H1 (cell line): Measurements from ENCODE around the gene CHP2. TPM values are rescaled to one million over a fixed set of nuclear protein-coding genes. Genes with fewer than 3 reads are reported as not detected.

ENCODE experiments used
- CTCF ChIA-PET: fragments of 300-600 bp; sonication (Branson Sonifier 250); formaldehyde crosslinking; loops from one replicate; lab custom pipeline; 2021; ENCODE audit not compliant: partially characterized antibody; lab: Charles Lee
- POLR2A ChIA-PET: fragments of 300-600 bp; sonication (Branson Sonifier 250); formaldehyde crosslinking; loops from one replicate; lab custom pipeline; 2021; ENCODE audit warnings: inconsistent platforms; ENCODE audit not compliant: partially characterized antibody; lab: Charles Lee
- DNase-seq, 2 experiments: peaks; one replicate each; pipeline versions ENCODE4 v3.0.0 to v3.0.0-alpha.2; 2010 to 2022; ENCODE audit warnings: low spot score in 2 of 2, low read depth in 1 of 2, mixed read lengths in 1 of 2
- FAIRE-seq: peaks from 2 replicates; lab custom pipeline; 2011; peaks lifted over from hg19 to GRCh38; lab: Jason Lieb, UNC
- H2AFZ ChIP-seq: 2 replicates; pipeline ENCODE4 v1.8.1; 2012; ENCODE audit warnings: low read length, inconsistent platforms
- H2AK5ac ChIP-seq: 2 replicates; pipeline ENCODE4 v1.6.1; 2013; ENCODE audit warnings: low read depth, low read length
- H2BK120ac ChIP-seq: replicated peaks from 2 replicates; pipeline ENCODE3; 2013; ENCODE audit warnings: low read depth, low read length, inconsistent platforms
- H2BK12ac ChIP-seq: 2 replicates; pipeline ENCODE4 v1.6.1; 2013; ENCODE audit warnings: low read depth, low read length
- H2BK15ac ChIP-seq: 2 replicates; pipeline ENCODE4 v1.6.1; 2013; ENCODE audit warnings: low read length
- H2BK20ac ChIP-seq: 2 replicates; pipeline ENCODE4 v1.6.1; 2013; ENCODE audit warnings: low read length
- H2BK5ac ChIP-seq: 2 replicates; pipeline ENCODE4 v1.6.1; 2013; ENCODE audit warnings: low read depth, low read length
- H3K14ac ChIP-seq: 2 replicates; pipeline ENCODE4 v1.6.1; 2013; ENCODE audit warnings: inconsistent platforms; ENCODE audit not compliant: insufficient read length
- H3K18ac ChIP-seq: 2 replicates; pipeline ENCODE4 v1.6.1; 2013; ENCODE audit warnings: low read length; ENCODE audit errors: extremely low read depth
- H3K23ac ChIP-seq: 2 replicates; pipeline ENCODE4 v1.6.1; 2013; ENCODE audit warnings: inconsistent platforms; ENCODE audit not compliant: insufficient read length
- H3K23me2 ChIP-seq: 2 replicates; pipeline ENCODE4 v1.6.1; 2013; ENCODE audit warnings: low read depth, low read length
- H3K27ac ChIP-seq: 2 replicates; pipeline ENCODE4 v1.6.1; 2011; ENCODE audit warnings: low read depth, low read length, inconsistent platforms
- H3K27me3 ChIP-seq, 4 experiments: replicated peaks in 1 of 4; 1 replicate in 1 of 4; 2 replicates in 3 of 4; pipeline versions ENCODE4 v1.6.1 to v1.8.1; 2011 to 2013; ENCODE audit warnings: low read length in 3 of 4, mild to moderate bottlenecking in 3 of 4, inconsistent platforms in 2 of 4, mixed read lengths in 2 of 4, moderate library complexity in 1 of 4; ENCODE audit not compliant: control insufficient read depth in 3 of 4, insufficient read depth in 3 of 4; ENCODE audit errors: extremely low read depth in 1 of 4
- H3K36me3 ChIP-seq, 4 experiments: 2 replicates each; pipeline versions ENCODE4 v1.6.1 to v1.8.1; 2011 to 2013; ENCODE audit warnings: mild to moderate bottlenecking in 4 of 4, low read length in 3 of 4, moderate library complexity in 2 of 4, control low read depth in 1 of 4, inconsistent platforms in 1 of 4; ENCODE audit not compliant: insufficient read depth in 4 of 4, control insufficient read depth in 2 of 4
- H3K4ac ChIP-seq: replicated peaks from 2 replicates; pipeline ENCODE3; 2013; ENCODE audit warnings: low read length, low read depth, mixed read lengths, inconsistent platforms; ENCODE audit not compliant: insufficient read length
- H3K4me1 ChIP-seq, 4 experiments: replicated peaks in 1 of 4; 1 replicate in 1 of 4; 2 replicates in 3 of 4; pipeline versions ENCODE4 v1.6.1 to v1.8.1; 2011 to 2013; ENCODE audit warnings: low read length in 3 of 4, inconsistent platforms in 2 of 4, mixed read lengths in 1 of 4; ENCODE audit not compliant: insufficient read depth in 4 of 4, control insufficient read depth in 3 of 4
- H3K4me2 ChIP-seq, 2 experiments: 2 replicates each; pipeline versions ENCODE4 v1.6.1 to v1.8.1; 2011 to 2013; ENCODE audit warnings: low read depth in 2 of 2, low read length in 2 of 2, control low read depth in 1 of 2, inconsistent platforms in 1 of 2, mild to moderate bottlenecking in 1 of 2; ENCODE audit not compliant: insufficient read depth in 1 of 2
- H3K4me3 ChIP-seq, 4 experiments: fragments of 200-600, 300-600 bp in 1 of 4; sonication (generic), shearing (Covaris generic), sonication (Bioruptor Twin) in 1 of 4; 2 replicates each; pipeline versions ENCODE4 v1.5.1 to v1.8.1; 2011 to 2016; ENCODE audit warnings: low read length in 4 of 4, low read depth in 3 of 4, control low read depth in 2 of 4, inconsistent platforms in 2 of 4, mild to moderate bottlenecking in 2 of 4, mixed read lengths in 1 of 4, moderate library complexity in 1 of 4; ENCODE audit not compliant: insufficient read depth in 2 of 4; ENCODE audit errors: extremely low read depth in 1 of 4
- H3K56ac ChIP-seq: replicated peaks from 2 replicates; pipeline ENCODE3; 2013; ENCODE audit warnings: low read depth, mild to moderate bottlenecking, mixed read lengths, low read length, inconsistent platforms; ENCODE audit not compliant: insufficient read length
- H3K79me1 ChIP-seq: 2 replicates; pipeline ENCODE4 v1.6.1; 2013; ENCODE audit warnings: low read depth, low read length, control low read depth
- H3K79me2 ChIP-seq, 2 experiments: 2 replicates each; pipeline versions ENCODE4 v1.6.1 to v1.8.1; 2012 to 2013; ENCODE audit warnings: low read length in 2 of 2, mild to moderate bottlenecking in 2 of 2, inconsistent platforms in 1 of 2; ENCODE audit not compliant: insufficient read depth in 2 of 2, control insufficient read depth in 1 of 2
- H3K9ac ChIP-seq, 4 experiments: replicated peaks in 1 of 4; 1 replicate in 1 of 4; 2 replicates in 3 of 4; pipeline versions ENCODE4 v1.6.1 to v1.8.1; 2011 to 2013; ENCODE audit warnings: low read depth in 3 of 4, low read length in 3 of 4, control low read depth in 2 of 4, mild to moderate bottlenecking in 2 of 4, moderate library complexity in 2 of 4, inconsistent platforms in 1 of 4; ENCODE audit errors: extremely low read depth in 1 of 4
- H3K9me3 ChIP-seq, 2 experiments: 2 replicates each; pipeline versions ENCODE4 v1.6.1 to v1.8.1; 2012 to 2013; ENCODE audit warnings: mild to moderate bottlenecking in 2 of 2, moderate library complexity in 2 of 2, control low read depth in 1 of 2, inconsistent platforms in 1 of 2, low read depth in 1 of 2, low read length in 1 of 2, mixed read lengths in 1 of 2; ENCODE audit not compliant: insufficient read depth in 2 of 2
- H4K20me1 ChIP-seq, 2 experiments: replicated peaks in 1 of 2; 2 replicates each; pipeline versions ENCODE3 to v1.8.1; 2011 to 2013; ENCODE audit warnings: inconsistent platforms in 2 of 2, low read length in 2 of 2, mild to moderate bottlenecking in 1 of 2; ENCODE audit not compliant: insufficient read depth in 2 of 2, control insufficient read depth in 1 of 2
- H4K5ac ChIP-seq: 2 replicates; pipeline ENCODE4 v1.6.1; 2013; ENCODE audit warnings: low read length, low read depth, mixed read lengths, inconsistent platforms; ENCODE audit not compliant: insufficient read length
- H4K8ac ChIP-seq: 2 replicates; pipeline ENCODE4 v1.8.0; 2013; ENCODE audit warnings: mild to moderate bottlenecking, moderate library complexity, low read length, inconsistent platforms; ENCODE audit not compliant: insufficient read depth; ENCODE audit errors: extremely low read depth
- H4K91ac ChIP-seq: replicated peaks from 2 replicates; pipeline ENCODE3; 2013; ENCODE audit warnings: low read length, mixed read lengths, inconsistent platforms; ENCODE audit not compliant: insufficient read length
- EZH2 ChIP-seq: fragments of 200-600 bp; sonication (generic); IDR thresholded peaks from 2 replicates; pipeline ENCODE4 v1.7.1; 2012; ENCODE audit warnings: low read depth, mild to moderate bottlenecking, moderate library complexity, low read length, inconsistent platforms; ENCODE audit not compliant: severe bottlenecking
- HDAC2 ChIP-seq, 2 experiments: fragments of 300-600 bp in 1 of 2; sonication (generic) in 1 of 2; IDR thresholded peaks; 2 replicates each; pipeline ENCODE4 v1.6.1; 2011 to 2012; ENCODE audit warnings: low read depth in 2 of 2, low read length in 2 of 2, mild to moderate bottlenecking in 2 of 2, moderate library complexity in 2 of 2, borderline replicate concordance in 1 of 2, inconsistent platforms in 1 of 2
- JUN ChIP-seq: IDR thresholded peaks from 2 replicates; pipeline ENCODE4 v1.6.1; 2011; ENCODE audit warnings: low read depth, mild to moderate bottlenecking, improper control_type of control experiment, low read length
- KDM1A ChIP-seq: fragments of 200-600, 300-600 bp; sonication (generic); IDR thresholded peaks from 2 replicates; pipeline ENCODE4 v1.7.1; 2016; ENCODE audit warnings: mild to moderate bottlenecking, low read length, borderline replicate concordance
- WGBS, 2 experiments: shearing (Covaris generic) in 1 of 2; methylation state at CpG; one replicate each; pipeline versions ENCODE4 v1.1.6 to v1.1.7; 2013 to 2015; ENCODE audit warnings: low lambda C conversion rate in 2 of 2, mixed read lengths in 2 of 2, inconsistent platforms in 1 of 2, low coverage in 1 of 2, missing lambda C conversion rate in 1 of 2; ENCODE audit not compliant: insufficient replicate concordance in 2 of 2, insufficient coverage in 1 of 2, insufficient read length in 1 of 2; ENCODE audit errors: extremely low coverage in 1 of 2, missing lambda C conversion rate in 1 of 2; 5-methylcytosine and 5-hydroxymethylcytosine counted together
- polyA plus RNA-seq, 7 experiments: library from polyadenylated mRNA; depleted of rRNA in 3 of 7; stranded (reverse) in 5 of 7; unstranded in 2 of 7; fragments of >200 nt in 5 of 7; fragments of 200-250 nt in 2 of 7; gene quantifications; 1 replicate in 5 of 7; 2 replicates in 1 of 7; 4 replicates in 1 of 7; pipeline versions ENCODE4 v1.2.1 to v1.2.3, GENCODE V29; 2011 to 2013; ENCODE audit warnings: missing spikeins in 2 of 7, mixed read lengths in 2 of 7
- total RNA-seq: library from RNA; stranded (reverse); fragmentation: NEBNext Ultra II Directional; extraction: Animal tissue kit (Norgen Biotek cat#: 25700); gene quantifications from 2 replicates; pipeline ENCODE4 v1.2.1, GENCODE V29; 2021

Gene CHP2
- total and polyA plus RNA-seq, 2 of the 8 experiments (the other 6 are each of a cell fraction or from before 2014, with no cell fraction given): 1.3 to 1.6 TPM

- POLR2A ChIA-PET: interaction anchor here (1.5 kb wide), 1 partner anchor 10 kb away, joined by 6 read pairs; no protein-coding TSS in a partner anchor
- Histone ChIP-seq H3K4me2 (no peak overlapping the region), H2BK120ac (no peak overlapping the region), H3K4me1 (no peaks in the 10 kb centered on the region; a peak in 1 of 7 replicates), H4K8ac (no peak overlapping the region), H3K4ac (no peak overlapping the region), H4K20me1 (no peaks in the 10 kb centered on the region), H3K27me3 (no peaks in the 10 kb centered on the region), H2BK12ac (no peak overlapping the region), H2BK15ac (no peak overlapping the region), H3K56ac (no peak overlapping the region), H2AFZ (no peak overlapping the region), H4K5ac (no peak overlapping the region), H3K14ac (no peak overlapping the region), H3K79me1 (no peaks in the 10 kb centered on the region), H3K4me3 (no peak overlapping the region), H3K23ac (no peak overlapping the region), H4K91ac (no peak overlapping the region), H3K18ac (no peak overlapping the region), H3K23me2 (no peaks in the 10 kb centered on the region), H3K79me2 (no peaks in the 10 kb centered on the region), H3K27ac (no peak overlapping the region), H2AK5ac (no peak overlapping the region), H2BK5ac (no peak overlapping the region), H3K9me3 (no peaks in the 10 kb centered on the region), H2BK20ac (no peak overlapping the region), H3K9ac (no peak overlapping the region), H3K36me3 (no peaks in the 10 kb centered on the region)
- 86% methylated on average over 2 of the region's 2 CpGs; no CpG with 5 or more reads in 1 of the 2 experiments for WGBS, 2 experiments
- CTCF ChIA-PET: interaction anchor here (1.2 to 1.5 kb wide), 3 partner anchors 11 to 223 kb away, joined by 3 to 4 read pairs (median 3); no protein-coding TSS in a partner anchor
- DNase-seq: no peak
- no peak for FAIRE-seq
- TF ChIP-seq JUN (no peak), EZH2 (no peak), HDAC2 (IDR thresholded peaks at IDR 0.05; ENCODE audit: borderline replicate concordance in 1 of 2, low read depth in 2 of 2, low read length in 2 of 2) (0 out of 4 replicates have a peak, but pooled peaks of 1 of the 2 experiments have one; percentile 65), KDM1A (peak; percentile 91; the same call in 1 of the 2 replicates)
These were observed 42.1 kb downstream of the CHP2 start for GRCh38 chr16:23796941-23797340.
